ENCODE measurements around the gene GAB2. TPM values are rescaled to one million over a fixed set of nuclear protein-coding genes. Genes with fewer than 3 reads are reported as not detected.

GAB2 gene
- total RNA-seq, 1 experiment from 2014 or later = 3.3 TPM

- Histone ChIP-seq H2BK15ac (ENCODE audit: low read depth, low read length) (no peak overlapping the region), H3K27ac (ENCODE audit: insufficient read length, low read depth, low read length) (no peak overlapping the region), H3K23ac (ENCODE audit: insufficient read length, low read depth, low read length) (no peak overlapping the region), H3K4me2 (ENCODE audit: insufficient read depth, insufficient read length, low read length) (no peak overlapping the region), H2AFZ (ENCODE audit: low read length) (no peak overlapping the region), H2BK5ac (ENCODE audit: insufficient read length, low read length) (no peak overlapping the region), H2AK5ac (ENCODE audit: insufficient read length, low read length) (no peak overlapping the region), H3K4me1 (ENCODE audit: insufficient read depth, low read length) (no peaks in the 10 kb centered on the region), H4K20me1 (ENCODE audit: control insufficient read depth, insufficient read depth, insufficient read length) (no peaks in the 10 kb centered on the region), H4K8ac (replicated peaks; ENCODE audit: insufficient read length, low read depth, low read length) (no peak overlapping the region), H2BK20ac (ENCODE audit: low read depth, low read length, poor library complexity, severe bottlenecking) (no peak overlapping the region), H3K23me2 (ENCODE audit: insufficient read length, low read depth, low read length, poor library complexity, severe bottlenecking) (no peaks in the 10 kb centered on the region), H4K5ac (ENCODE audit: insufficient read length, low read depth, low read length) (no peak overlapping the region), H3K27me3 (ENCODE audit: insufficient read depth, low read length) (no peaks in the 10 kb centered on the region), H3T11ph (ENCODE audit: low read length) (no peak overlapping the region), H3K9me3 (ENCODE audit: control insufficient read depth, low read depth, low read length) (no peaks in the 10 kb centered on the region), H4K91ac (ENCODE audit: insufficient read length, low read depth, low read length) (no peak overlapping the region), H2BK120ac (ENCODE audit: low read depth, low read length, poor library complexity, severe bottlenecking) (no peak overlapping the region), H3K79me2 (ENCODE audit: insufficient read depth, low read length) (no peaks in the 10 kb centered on the region), H3K4ac (ENCODE audit: low read depth, low read length) (no peak overlapping the region), H2BK12ac (ENCODE audit: insufficient read length, low read depth, low read length) (no peak overlapping the region), H3K18ac (ENCODE audit: insufficient read length, low read depth, low read length) (no peak overlapping the region), H3K56ac (ENCODE audit: insufficient read length, low read depth, low read length) (no peak overlapping the region), H3K14ac (ENCODE audit: insufficient read depth, low read length) (no peak overlapping the region), H3K9ac (ENCODE audit: extremely low read depth, insufficient read length, low read length) (no peak overlapping the region), H3K79me1 (ENCODE audit: insufficient read depth, low read depth, low read length, poor library complexity, severe bottlenecking) (no peaks in the 10 kb centered on the region)
- no CpG with 5 or more reads among the region's 4 CpGs for WGBS (ENCODE audit: extremely low coverage, insufficient read length, low lambda C conversion rate)
- H3K27ac Mint-ChIP-seq = no peak overlapping the region
- no peaks in the 10 kb centered on the region for H3K27me3 Mint-ChIP-seq (ENCODE audit: low read depth)
- TF ChIP-seq CTCF (conservative IDR thresholded peaks at IDR 0.05) = no peak
- peaks cover 0 to 15% (median 2%) of the 10 kb centered on the region in 3 experiments; a peak in 4 of 7 replicates for H3K36me3 Mint-ChIP-seq (ENCODE audit: insufficient read depth in 1 of 3, low read depth in 3 of 3)
- H3K4me1 Mint-ChIP-seq = no peaks in the 10 kb centered on the region
- DNase-seq = no peak
- peaks cover 0 to 7% of the 10 kb centered on the region in 2 experiments; a peak in 3 of 5 replicates for H3K9me3 Mint-ChIP-seq
- no peak overlapping the region for H3K4me3 Mint-ChIP-seq
These were observed 172.9 kb downstream of the GAB2 start for GRCh38 chr11:78244546-78245255.

Data from H9 (cell line).